PC-9 (cell line): Measurements from ENCODE around the gene DLGAP1.

Experiments used
- CTCF ChIP-seq: fragments of 200-600 bp; sonication (generic); conservative IDR thresholded peaks from 2 replicates; pipeline ENCODE4 v1.6.1; 2017; ENCODE audit warnings: mixed run types, antibody characterized with exemption, mild to moderate bottlenecking, moderate library complexity
- EZH2 ChIP-seq: fragments of 200-600 bp; sonication (generic); IDR thresholded peaks from 2 replicates; pipeline ENCODE4 v1.8.0; 2017; ENCODE audit warnings: antibody characterized with exemption, low read depth

- TF ChIP-seq CTCF (no peak), EZH2 (no peak)
Observed at GRCh38 chr18:4024702-4025101, 430.4 kb downstream of the DLGAP1 start.
